K562 (cell line): ENCODE measurements around the gene NRCAM. TPM values are rescaled to one million over a fixed set of nuclear protein-coding genes. Genes with fewer than 3 reads are reported as not detected.

ENCODE experiments used
- ATAC-seq: fragments of 200-7000 bp; cut with Tn5 transposase; 3 replicates; pipeline ENCODE4 v1.9.1; 2020; ENCODE audit warnings: moderate library complexity
- BruUV-seq: library from RNA; stranded (reverse); fragments of 400-500 nt; replicated peaks from 2 replicates; lab custom pipeline; 2021; lab: Mats Ljungman, UMichigan
- CTCF ChIA-PET: fragments of 300-600 bp; formaldehyde crosslinking; extraction: SDS; loops from one replicate; lab custom pipeline; 2021; ENCODE audit warnings: low intra/inter-chr PET ratio; lab: Yijun Ruan, JAX
- POLR2A ChIA-PET: fragments of 300-600, 350-650 bp; sonication (Branson Sonifier 250); formaldehyde crosslinking; extraction: SDS; loops from one replicate; lab custom pipeline; 2021; ENCODE audit warnings: antibody characterized with exemption, inconsistent platforms; lab: Yijun Ruan, JAX
- DNase-seq, 4 experiments: peaks; one replicate each; pipeline versions ENCODE4 v3.0.0 to v3.0.0-alpha.2; 2011 to 2018; ENCODE audit warnings: low spot score in 3 of 4, mixed read lengths in 3 of 4; ENCODE audit errors: extremely low read depth in 1 of 4
- FAIRE-seq: peaks from 2 replicates; lab custom pipeline; 2011; peaks lifted over from hg19 to GRCh38; lab: Jason Lieb, UNC
- H2AFZ ChIP-seq: 2 replicates; pipeline ENCODE4 v1.6.0; 2011; ENCODE audit warnings: low read depth, low read length, control low read depth, inconsistent platforms
- H3K27ac ChIP-seq: fragments of 200-600 bp; 3 replicates; pipeline ENCODE4 v1.8.0; 2011; ENCODE audit warnings: low read depth, mild to moderate bottlenecking, control low read depth, inconsistent platforms, low read length, moderate library complexity, mixed read lengths; ENCODE audit errors: extremely low read depth
- H3K27me3 ChIP-seq, 2 experiments: fragments of 300-600 bp in 1 of 2; 2 replicates in 1 of 2; 3 replicates in 1 of 2; pipeline versions ENCODE4 v1.6.0 to v1.8.0; 2011; ENCODE audit warnings: inconsistent platforms in 2 of 2, low read length in 2 of 2, mild to moderate bottlenecking in 1 of 2, mixed read lengths in 1 of 2, moderate library complexity in 1 of 2; ENCODE audit not compliant: control insufficient read depth in 2 of 2, insufficient read depth in 2 of 2
- H3K36me3 ChIP-seq: fragments of 300-600 bp; 3 replicates; pipeline ENCODE4 v1.8.0; 2011; ENCODE audit warnings: mild to moderate bottlenecking, low read length, inconsistent platforms; ENCODE audit not compliant: control insufficient read depth, insufficient read depth
- H3K4me1 ChIP-seq, 2 experiments: fragments of 200-600 bp in 1 of 2; replicated peaks in 1 of 2; 2 replicates in 1 of 2; 3 replicates in 1 of 2; pipeline versions ENCODE4 v1.5.1 to v1.8.0; 2011; ENCODE audit warnings: inconsistent platforms in 2 of 2, low read length in 2 of 2, mild to moderate bottlenecking in 1 of 2, mixed read lengths in 1 of 2, moderate library complexity in 1 of 2; ENCODE audit not compliant: control insufficient read depth in 2 of 2, insufficient read depth in 2 of 2
- H3K4me2 ChIP-seq: 2 replicates; pipeline ENCODE4 v1.6.1; 2011; ENCODE audit warnings: low read length, control low read depth, inconsistent platforms, mixed read lengths; ENCODE audit not compliant: insufficient read depth
- H3K4me3 ChIP-seq: fragments of 200-600 bp; sonication (generic), shearing (Covaris generic); 2 replicates; pipeline ENCODE4 v1.5.1; 2016; ENCODE audit warnings: control low read depth, inconsistent platforms
- H3K79me2 ChIP-seq: fragments of 200-600 bp; 3 replicates; pipeline ENCODE4 v1.8.0; 2011; ENCODE audit warnings: low read length, inconsistent platforms; ENCODE audit not compliant: control insufficient read depth, insufficient read depth
- H3K9ac ChIP-seq, 2 experiments: 2 replicates each; pipeline versions ENCODE4 v1.6.0 to v1.6.1; 2011; ENCODE audit warnings: low read depth in 2 of 2, low read length in 2 of 2, control low read depth in 1 of 2, inconsistent platforms in 1 of 2, mild to moderate bottlenecking in 1 of 2, mixed read lengths in 1 of 2; ENCODE audit not compliant: insufficient read depth in 1 of 2
- H3K9me1 ChIP-seq: one replicate; pipeline ENCODE4 v1.6.0; 2011; ENCODE audit warnings: inconsistent platforms, mild to moderate bottlenecking, low read length, moderate library complexity; ENCODE audit not compliant: control insufficient read depth, insufficient read depth
- H3K9me3 ChIP-seq: replicated peaks from 2 replicates; pipeline ENCODE4 v1.5.1; 2011; ENCODE audit warnings: low read depth, low read length, inconsistent platforms; ENCODE audit not compliant: control insufficient read depth, insufficient read depth
- H4K20me1 ChIP-seq: replicated peaks from 2 replicates; pipeline ENCODE4 v1.6.1; 2011; ENCODE audit warnings: low read length, inconsistent platforms, mixed read lengths; ENCODE audit not compliant: control insufficient read depth, insufficient read depth
- CHCHD3 ChIP-seq: fragments of 250-450 bp; sonication (Bioruptor Pico); IDR thresholded peaks from 2 replicates; pipeline ENCODE4 v2.1.2; 2022; ENCODE audit warnings: mild to moderate bottlenecking
- NR2F6 ChIP-seq: fragments of 450-650 bp; formaldehyde crosslinking; IDR thresholded peaks from 2 replicates; pipeline ENCODE4 v1.4.0; 2020; ENCODE audit warnings: mild to moderate bottlenecking
- RFX7 ChIP-seq: fragments of 250-450 bp; sonication (Bioruptor Pico); IDR thresholded peaks from 2 replicates; pipeline ENCODE4 v1.5.1; 2021; ENCODE audit warnings: mild to moderate bottlenecking
- SMAD3 ChIP-seq: fragments of 450-650 bp; formaldehyde crosslinking; conservative IDR thresholded peaks from 2 replicates; pipeline ENCODE4 v1.4.0; 2020; ENCODE audit warnings: mild to moderate bottlenecking
- ZNF311 ChIP-seq: fragments of 250-450 bp; sonication (Bioruptor Pico); IDR thresholded peaks from 2 replicates; pipeline ENCODE4 v1.4.0; 2020; ENCODE audit warnings: mild to moderate bottlenecking, moderate library complexity
- WGBS: fragments of 100-300 bp; shearing (Covaris generic); methylation state at CpG from one replicate; pipeline ENCODE4 v1.1.6; 2016; ENCODE audit warnings: low coverage, mixed read lengths; ENCODE audit not compliant: insufficient coverage; ENCODE audit errors: missing lambda C conversion rate; 5-methylcytosine and 5-hydroxymethylcytosine counted together
- in situ Hi-C: fragments of 300-500 bp; cut with MboI; formaldehyde crosslinking; loops from 4 replicates; pipeline ENCODE4 v1.15.0; 2018; ENCODE audit warnings: inconsistent platforms, mixed read lengths
- intact Hi-C: fragments of 100-400 bp; cut with micrococcal nuclease; formaldehyde crosslinking; loops from 2 replicates; pipeline ENCODE4 v1.14.2; 2022
- polyA plus RNA-seq, 8 experiments: library from polyadenylated mRNA; depleted of rRNA in 4 of 8; stranded (reverse) in 5 of 8; unstranded in 3 of 8; fragments of >200 nt; fragmentation: Nextera tagmentation in 2 of 8; fragmentation: Illumina TruSeq in 1 of 8; extraction: Ambion mirVana in 2 of 8; extraction: Trizol in 1 of 8; gene quantifications; 2 replicates each; pipeline versions ENCODE4 v1.2.1 to v1.2.3, GENCODE V29; 2011 to 2014; ENCODE audit warnings: inconsistent platforms in 1 of 8, missing spikeins in 1 of 8
- total RNA-seq, 7 experiments: library from RNA; depleted of rRNA in 6 of 7; stranded (reverse); fragments of >200 nt in 6 of 7; fragmentation: Illumina TruSeq in 2 of 7; extraction: Trizol in 2 of 7; gene quantifications; 2 replicates each; pipeline versions ENCODE4 v1.2.1 to v1.2.3, GENCODE V29; 2011 to 2021; ENCODE audit warnings: low replicate concordance in 1 of 7
- TF ChIP-seq, protein P1 (sequence below): fragments of 200-600 bp; sonication (generic); IDR thresholded peaks from one replicate; pipeline ENCODE4 v1.6.1; 2012; ENCODE audit warnings: mild to moderate bottlenecking, low read depth, low read length, inconsistent platforms

The NRCAM gene
- total and polyA plus RNA-seq, 9 of the 15 experiments (the other 6 are each of a cell fraction or from before 2014, with no cell fraction given) = 0.03 to 0.54 (median 0.12) TPM; not detected in 1

DNA sequence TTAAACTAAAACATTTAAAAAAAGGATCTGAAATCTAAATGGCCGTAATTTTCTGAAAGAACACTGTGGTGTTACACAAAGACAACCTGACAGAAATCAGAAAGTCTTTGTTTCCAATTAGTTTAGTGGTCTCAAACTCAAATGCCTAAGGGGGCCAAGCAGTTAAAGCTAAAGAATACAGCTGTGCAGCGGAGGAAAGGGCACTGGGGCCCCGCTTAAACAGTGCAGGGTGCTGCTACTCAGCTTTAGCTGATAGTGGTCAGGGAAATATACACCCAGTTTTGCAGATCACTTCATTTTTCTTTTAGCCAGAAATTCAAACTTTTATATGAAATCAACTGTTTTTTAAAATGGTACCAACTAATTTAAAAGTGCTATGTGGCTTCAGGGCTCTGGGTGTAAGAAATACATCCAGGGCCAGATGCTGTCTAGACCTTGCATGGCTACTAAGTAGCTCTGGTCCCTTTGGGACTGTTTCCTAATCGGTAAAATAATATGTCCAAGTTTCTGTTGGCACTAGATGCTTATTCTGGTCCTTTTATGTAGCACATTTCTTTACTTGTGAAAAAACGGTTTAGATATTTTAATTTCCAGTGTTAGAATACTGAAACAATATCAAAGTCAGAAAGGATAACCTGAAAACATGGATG, 164.3 kb downstream of the NRCAM start:
- DNase-seq (no peak), FAIRE-seq (no peak), ATAC-seq (peak; percentile 62; the same call in 2 of the 3 replicates)
- Histone ChIP-seq H3K9ac (no peak overlapping the region), H3K4me1 (no peaks in the 10 kb centered on the region), H3K27ac (no peak overlapping the region), H3K79me2 (no peaks in the 10 kb centered on the region), H3K36me3 (no peaks in the 10 kb centered on the region), H3K9me1 (no peaks in the 10 kb centered on the region), H3K4me2 (no peak overlapping the region), H2AFZ (no peak overlapping the region), H3K4me3 (no peak overlapping the region), H3K9me3 (no peaks in the 10 kb centered on the region), H4K20me1 (no peaks in the 10 kb centered on the region), H3K27me3 (peaks cover 10 to 12% of the 10 kb centered on the region in 2 experiments; a peak in 2 of 5 replicates)
- in situ Hi-C loops (no loop called here), intact Hi-C loops (no loop called here)
- no TSS peak for BruUV-seq
- WGBS = 17% methylated on average over 5 of the region's 5 CpGs
- ChIA-PET POLR2A (interaction anchor here (0.9 to 1.2 kb wide), 2 partner anchors 10 to 119 kb away, joined by 3 read pairs; no protein-coding TSS in a partner anchor), CTCF (no interaction called here)
- TF ChIP-seq SMAD3 (CRISPR knock-in tag) = no peak
- TF ChIP-seq CHCHD3 (CRISPR knock-in tag) = no peak
- TF ChIP-seq NR2F6 (CRISPR knock-in tag) = no peak
- no peak for TF ChIP-seq RFX7
- no peak for TF ChIP-seq ZNF311 (CRISPR knock-in tag)
- TF ChIP-seq, protein P1, sequence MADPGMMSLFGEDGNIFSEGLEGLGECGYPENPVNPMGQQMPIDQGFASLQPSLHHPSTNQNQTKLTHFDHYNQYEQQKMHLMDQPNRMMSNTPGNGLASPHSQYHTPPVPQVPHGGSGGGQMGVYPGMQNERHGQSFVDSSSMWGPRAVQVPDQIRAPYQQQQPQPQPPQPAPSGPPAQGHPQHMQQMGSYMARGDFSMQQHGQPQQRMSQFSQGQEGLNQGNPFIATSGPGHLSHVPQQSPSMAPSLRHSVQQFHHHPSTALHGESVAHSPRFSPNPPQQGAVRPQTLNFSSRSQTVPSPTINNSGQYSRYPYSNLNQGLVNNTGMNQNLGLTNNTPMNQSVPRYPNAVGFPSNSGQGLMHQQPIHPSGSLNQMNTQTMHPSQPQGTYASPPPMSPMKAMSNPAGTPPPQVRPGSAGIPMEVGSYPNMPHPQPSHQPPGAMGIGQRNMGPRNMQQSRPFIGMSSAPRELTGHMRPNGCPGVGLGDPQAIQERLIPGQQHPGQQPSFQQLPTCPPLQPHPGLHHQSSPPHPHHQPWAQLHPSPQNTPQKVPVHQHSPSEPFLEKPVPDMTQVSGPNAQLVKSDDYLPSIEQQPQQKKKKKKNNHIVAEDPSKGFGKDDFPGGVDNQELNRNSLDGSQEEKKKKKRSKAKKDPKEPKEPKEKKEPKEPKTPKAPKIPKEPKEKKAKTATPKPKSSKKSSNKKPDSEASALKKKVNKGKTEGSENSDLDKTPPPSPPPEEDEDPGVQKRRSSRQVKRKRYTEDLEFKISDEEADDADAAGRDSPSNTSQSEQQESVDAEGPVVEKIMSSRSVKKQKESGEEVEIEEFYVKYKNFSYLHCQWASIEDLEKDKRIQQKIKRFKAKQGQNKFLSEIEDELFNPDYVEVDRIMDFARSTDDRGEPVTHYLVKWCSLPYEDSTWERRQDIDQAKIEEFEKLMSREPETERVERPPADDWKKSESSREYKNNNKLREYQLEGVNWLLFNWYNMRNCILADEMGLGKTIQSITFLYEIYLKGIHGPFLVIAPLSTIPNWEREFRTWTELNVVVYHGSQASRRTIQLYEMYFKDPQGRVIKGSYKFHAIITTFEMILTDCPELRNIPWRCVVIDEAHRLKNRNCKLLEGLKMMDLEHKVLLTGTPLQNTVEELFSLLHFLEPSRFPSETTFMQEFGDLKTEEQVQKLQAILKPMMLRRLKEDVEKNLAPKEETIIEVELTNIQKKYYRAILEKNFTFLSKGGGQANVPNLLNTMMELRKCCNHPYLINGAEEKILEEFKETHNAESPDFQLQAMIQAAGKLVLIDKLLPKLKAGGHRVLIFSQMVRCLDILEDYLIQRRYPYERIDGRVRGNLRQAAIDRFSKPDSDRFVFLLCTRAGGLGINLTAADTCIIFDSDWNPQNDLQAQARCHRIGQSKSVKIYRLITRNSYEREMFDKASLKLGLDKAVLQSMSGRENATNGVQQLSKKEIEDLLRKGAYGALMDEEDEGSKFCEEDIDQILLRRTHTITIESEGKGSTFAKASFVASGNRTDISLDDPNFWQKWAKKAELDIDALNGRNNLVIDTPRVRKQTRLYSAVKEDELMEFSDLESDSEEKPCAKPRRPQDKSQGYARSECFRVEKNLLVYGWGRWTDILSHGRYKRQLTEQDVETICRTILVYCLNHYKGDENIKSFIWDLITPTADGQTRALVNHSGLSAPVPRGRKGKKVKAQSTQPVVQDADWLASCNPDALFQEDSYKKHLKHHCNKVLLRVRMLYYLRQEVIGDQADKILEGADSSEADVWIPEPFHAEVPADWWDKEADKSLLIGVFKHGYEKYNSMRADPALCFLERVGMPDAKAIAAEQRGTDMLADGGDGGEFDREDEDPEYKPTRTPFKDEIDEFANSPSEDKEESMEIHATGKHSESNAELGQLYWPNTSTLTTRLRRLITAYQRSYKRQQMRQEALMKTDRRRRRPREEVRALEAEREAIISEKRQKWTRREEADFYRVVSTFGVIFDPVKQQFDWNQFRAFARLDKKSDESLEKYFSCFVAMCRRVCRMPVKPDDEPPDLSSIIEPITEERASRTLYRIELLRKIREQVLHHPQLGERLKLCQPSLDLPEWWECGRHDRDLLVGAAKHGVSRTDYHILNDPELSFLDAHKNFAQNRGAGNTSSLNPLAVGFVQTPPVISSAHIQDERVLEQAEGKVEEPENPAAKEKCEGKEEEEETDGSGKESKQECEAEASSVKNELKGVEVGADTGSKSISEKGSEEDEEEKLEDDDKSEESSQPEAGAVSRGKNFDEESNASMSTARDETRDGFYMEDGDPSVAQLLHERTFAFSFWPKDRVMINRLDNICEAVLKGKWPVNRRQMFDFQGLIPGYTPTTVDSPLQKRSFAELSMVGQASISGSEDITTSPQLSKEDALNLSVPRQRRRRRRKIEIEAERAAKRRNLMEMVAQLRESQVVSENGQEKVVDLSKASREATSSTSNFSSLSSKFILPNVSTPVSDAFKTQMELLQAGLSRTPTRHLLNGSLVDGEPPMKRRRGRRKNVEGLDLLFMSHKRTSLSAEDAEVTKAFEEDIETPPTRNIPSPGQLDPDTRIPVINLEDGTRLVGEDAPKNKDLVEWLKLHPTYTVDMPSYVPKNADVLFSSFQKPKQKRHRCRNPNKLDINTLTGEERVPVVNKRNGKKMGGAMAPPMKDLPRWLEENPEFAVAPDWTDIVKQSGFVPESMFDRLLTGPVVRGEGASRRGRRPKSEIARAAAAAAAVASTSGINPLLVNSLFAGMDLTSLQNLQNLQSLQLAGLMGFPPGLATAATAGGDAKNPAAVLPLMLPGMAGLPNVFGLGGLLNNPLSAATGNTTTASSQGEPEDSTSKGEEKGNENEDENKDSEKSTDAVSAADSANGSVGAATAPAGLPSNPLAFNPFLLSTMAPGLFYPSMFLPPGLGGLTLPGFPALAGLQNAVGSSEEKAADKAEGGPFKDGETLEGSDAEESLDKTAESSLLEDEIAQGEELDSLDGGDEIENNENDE = no peak
